H1 (cell line): ENCODE results near the gene PNO1. TPM values are rescaled to one million over a fixed set of nuclear protein-coding genes. Genes with fewer than 3 reads are reported as not detected.

Experiments
- KDM4A ChIP-seq: IDR thresholded peaks from one replicate; pipeline ENCODE4 v1.7.1; 2012; ENCODE audit warnings: low read depth, mild to moderate bottlenecking, moderate library complexity, low read length, inconsistent platforms; ENCODE audit not compliant: severe bottlenecking
- NANOG ChIP-seq: IDR thresholded peaks from 2 replicates; pipeline ENCODE4 v1.6.1; 2011; ENCODE audit warnings: low read length, low read depth, mild to moderate bottlenecking, inconsistent platforms; ENCODE audit not compliant: insufficient read depth, poor library complexity, severe bottlenecking
- POU5F1 ChIP-seq: IDR thresholded peaks from 2 replicates; pipeline ENCODE4 v1.6.1; 2011; ENCODE audit warnings: low read depth, mild to moderate bottlenecking, low read length, moderate library complexity
- RAD21 ChIP-seq, 2 experiments: IDR thresholded peaks in 1 of 2; conservative IDR thresholded peaks in 1 of 2; 2 replicates each; pipeline ENCODE4 v1.6.1; 2011; ENCODE audit warnings: low read depth in 2 of 2, low read length in 2 of 2, improper control_type of control experiment in 1 of 2, inconsistent platforms in 1 of 2, mild to moderate bottlenecking in 1 of 2, moderate library complexity in 1 of 2
- SAP30 ChIP-seq: fragments of 300-600 bp; sonication (generic); IDR thresholded peaks from 2 replicates; pipeline ENCODE4 v1.7.1; 2012; ENCODE audit warnings: low read length, moderate library complexity, mild to moderate bottlenecking, inconsistent platforms; ENCODE audit not compliant: insufficient read depth, insufficient replicate concordance
- polyA plus RNA-seq, 7 experiments: library from polyadenylated mRNA; depleted of rRNA in 3 of 7; stranded (reverse) in 5 of 7; unstranded in 2 of 7; fragments of >200 nt in 5 of 7; fragments of 200-250 nt in 2 of 7; gene quantifications; 1 replicate in 5 of 7; 2 replicates in 1 of 7; 4 replicates in 1 of 7; pipeline versions ENCODE4 v1.2.1 to v1.2.3, GENCODE V29; 2011 to 2013; ENCODE audit warnings: missing spikeins in 2 of 7, mixed read lengths in 2 of 7
- total RNA-seq: library from RNA; stranded (reverse); fragmentation: NEBNext Ultra II Directional; extraction: Animal tissue kit (Norgen Biotek cat#: 25700); gene quantifications from 2 replicates; pipeline ENCODE4 v1.2.1, GENCODE V29; 2021

Gene PNO1
- total and polyA plus RNA-seq, 2 of the 8 experiments (the other 6 are each of a cell fraction or from before 2014, with no cell fraction given) = 18.6 to 33.2 TPM

DNA sequence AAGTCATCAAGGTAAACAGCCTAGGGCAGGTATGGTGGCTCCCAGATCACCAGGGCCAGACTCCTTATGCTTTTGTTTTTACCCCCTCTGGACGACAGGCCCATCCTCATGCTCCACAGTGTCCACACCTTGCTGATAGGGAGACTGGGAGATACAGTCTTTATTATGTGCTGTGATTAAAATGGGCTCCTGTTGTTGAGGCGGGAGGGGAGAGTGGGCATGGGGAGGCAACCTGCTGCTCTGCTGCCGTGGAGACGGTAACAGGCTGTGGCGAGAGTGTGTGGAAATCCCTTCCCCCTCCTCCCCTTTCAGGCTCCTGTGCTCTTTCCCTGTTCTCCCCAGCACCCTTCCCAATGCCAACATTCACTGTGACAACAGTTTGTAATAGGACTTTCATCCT lies 38.2 kb upstream of the PNO1 start (continued):
- no peak for TF ChIP-seq SAP30
- TF ChIP-seq POU5F1 = no peak
- no peak for TF ChIP-seq NANOG
- TF ChIP-seq KDM4A = no peak
- TF ChIP-seq RAD21 (IDR thresholded peaks at IDR 0.05 in 1 of 2, conservative IDR thresholded peaks at IDR 0.05 in 1 of 2; ENCODE audit: low read depth in 2 of 2, low read length in 2 of 2) = no peak
